ENCODE results near the gene TMTC4. TPM values are rescaled to one million over a fixed set of nuclear protein-coding genes. Genes with fewer than 3 reads are reported as not detected.

TMTC4 gene
- total RNA-seq, 1 donor from 2014 or later: 22.4 TPM

DNA sequence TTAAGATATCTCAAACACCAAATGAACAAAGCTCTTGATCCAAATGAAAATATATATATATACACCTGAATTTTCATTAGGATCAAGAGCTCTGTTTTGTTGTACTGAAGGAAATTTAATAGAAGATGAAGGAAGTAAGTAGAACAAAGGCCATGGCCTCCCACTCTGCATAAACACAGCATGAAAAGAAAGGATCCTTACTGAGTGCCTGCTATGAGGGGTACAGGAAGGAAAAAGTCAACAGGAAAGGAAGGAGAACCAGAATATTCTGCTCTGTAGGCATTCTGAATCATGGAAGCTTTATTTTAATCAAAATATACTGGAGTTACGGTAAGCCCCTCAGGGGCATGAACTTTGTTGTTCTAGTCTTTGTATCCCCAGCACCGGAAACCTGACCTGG lies 22.1 kb downstream of the TMTC4 start:
- Histone ChIP-seq H3K9ac (ENCODE audit: low read depth in 1 of 3, low read length in 3 of 3) (no peak overlapping the region), H3K36me3 (ENCODE audit: control insufficient read depth in 3 of 3, insufficient read depth in 3 of 3, low read length in 3 of 3) (peaks cover 0 to 14% (median 7%) of the 10 kb centered on the region in 3 donors), H3K4me3 (ENCODE audit: low read length in 3 of 3) (no peak overlapping the region), H3K4me1 (ENCODE audit: control insufficient read depth in 3 of 3, insufficient read depth in 3 of 3, low read length in 3 of 3) (peaks cover 5 to 9% (median 8%) of the 10 kb centered on the region in 3 donors), H3K27ac (ENCODE audit: low read depth, low read length) (no peak overlapping the region), H3K27me3 (ENCODE audit: control insufficient read depth in 3 of 3, insufficient read depth in 3 of 3, low read length in 3 of 3) (no peaks in the 10 kb centered on the region), H3K9me3 (ENCODE audit: control insufficient read depth in 3 of 3, low read length in 3 of 3) (no peaks in the 10 kb centered on the region)

DNA sequence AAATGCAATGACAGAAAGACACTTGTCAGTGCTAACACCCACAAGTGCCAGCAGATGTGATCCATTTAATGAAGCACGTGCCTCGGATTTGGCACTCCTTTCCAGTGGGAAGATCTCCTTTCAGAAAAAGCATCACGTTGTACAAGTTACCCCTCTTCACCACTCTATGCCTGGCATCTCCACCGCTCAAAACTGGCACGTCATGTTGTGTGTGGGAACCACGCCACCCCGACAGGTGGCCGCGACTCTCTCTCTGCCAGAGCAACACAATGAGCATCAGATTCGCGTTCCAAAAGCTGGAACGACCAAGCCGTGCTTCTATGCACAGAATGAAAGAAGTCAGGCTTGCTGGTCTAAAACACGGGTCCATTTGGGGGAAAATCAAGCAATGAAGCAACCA lies 24.3 kb downstream of the TMTC4 start:
- Histone ChIP-seq H3K27me3 (ENCODE audit: control insufficient read depth in 3 of 3, insufficient read depth in 3 of 3, low read length in 3 of 3) (no peaks in the 10 kb centered on the region), H3K36me3 (ENCODE audit: control insufficient read depth in 3 of 3, insufficient read depth in 3 of 3, low read length in 3 of 3) (peaks cover 0 to 7% (median 2%) of the 10 kb centered on the region in 3 donors), H3K4me3 (ENCODE audit: low read length in 3 of 3) (peak overlapping the region; percentile 16 to 41 (median 19)), H3K27ac (ENCODE audit: low read depth, low read length) (no peak overlapping the region), H3K9me3 (ENCODE audit: control insufficient read depth in 3 of 3, low read length in 3 of 3) (no peaks in the 10 kb centered on the region), H3K4me1 (ENCODE audit: control insufficient read depth in 3 of 3, insufficient read depth in 3 of 3, low read length in 3 of 3) (peaks cover 5 to 9% (median 8%) of the 10 kb centered on the region in 3 donors), H3K9ac (ENCODE audit: low read depth in 1 of 3, low read length in 3 of 3) (peak overlapping the region in 2 of 3 donors; percentile 8 to 33)

DNA sequence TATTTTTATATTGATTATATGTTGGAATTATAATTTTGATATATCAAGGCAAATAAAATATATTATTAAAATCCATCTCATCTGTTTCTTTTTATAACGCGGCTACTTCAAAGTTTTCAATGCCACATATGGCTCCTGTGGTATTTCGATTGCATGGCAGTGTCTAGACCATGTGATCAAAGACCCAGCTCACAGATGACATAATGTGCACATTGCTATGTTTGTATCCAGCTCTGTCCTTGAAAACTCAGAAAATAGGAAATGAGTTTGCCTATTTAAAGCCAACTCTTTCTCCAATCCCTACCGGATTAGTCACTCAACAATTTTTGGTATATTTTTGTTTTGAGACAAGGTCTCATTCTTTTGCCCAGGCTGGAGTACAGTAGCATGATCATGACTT lies 26.2 kb downstream of the TMTC4 start:
- no peaks in the 10 kb centered on the region for H3K27me3 ChIP-seq (ENCODE audit: control insufficient read depth in 3 of 3, insufficient read depth in 3 of 3, low read length in 3 of 3)
- no peak overlapping the region for H3K27ac ChIP-seq (ENCODE audit: low read depth, low read length)
- H3K4me1 ChIP-seq (ENCODE audit: control insufficient read depth in 3 of 3, insufficient read depth in 3 of 3, low read length in 3 of 3): peaks cover 5 to 9% (median 8%) of the 10 kb centered on the region in 3 donors
- no peaks in the 10 kb centered on the region for H3K9me3 ChIP-seq (ENCODE audit: control insufficient read depth in 3 of 3, low read length in 3 of 3)
- no peak overlapping the region for H3K9ac ChIP-seq (ENCODE audit: low read depth in 1 of 3, low read length in 3 of 3)
- no peak overlapping the region for H3K4me3 ChIP-seq (ENCODE audit: low read length in 3 of 3)
- peaks cover 0 to 2% (median under 1%) of the 10 kb centered on the region in 3 donors for H3K36me3 ChIP-seq (ENCODE audit: control insufficient read depth in 3 of 3, insufficient read depth in 3 of 3, low read length in 3 of 3)

DNA sequence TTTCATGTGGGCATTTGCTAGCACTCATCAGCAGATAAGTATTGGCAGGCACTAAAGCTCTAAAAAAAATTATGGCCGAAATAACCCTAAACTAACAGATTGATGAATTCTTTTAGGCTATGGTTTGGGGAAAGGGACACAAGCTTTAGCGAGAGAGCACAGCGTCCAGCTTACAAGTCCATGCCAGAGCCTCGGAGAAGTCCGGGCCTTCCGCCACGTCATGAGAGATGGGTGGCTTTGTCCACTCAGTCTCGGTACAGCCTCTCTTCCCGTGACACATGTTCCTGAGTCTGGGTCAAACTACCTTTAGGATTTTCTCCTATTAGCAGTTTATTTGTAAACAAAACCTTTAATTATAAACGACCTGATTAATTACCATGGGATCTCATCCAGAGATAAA lies 27.7 kb downstream of the TMTC4 start:
- Histone ChIP-seq H3K27me3 (ENCODE audit: control insufficient read depth in 3 of 3, insufficient read depth in 3 of 3, low read length in 3 of 3) (no peaks in the 10 kb centered on the region), H3K9ac (ENCODE audit: low read depth in 1 of 3, low read length in 3 of 3) (no peak overlapping the region), H3K36me3 (ENCODE audit: control insufficient read depth in 3 of 3, insufficient read depth in 3 of 3, low read length in 3 of 3) (peaks cover 1 to 8% (median 6%) of the 10 kb centered on the region in 3 donors), H3K4me1 (ENCODE audit: control insufficient read depth in 3 of 3, insufficient read depth in 3 of 3, low read length in 3 of 3) (peaks cover 5 to 9% (median 8%) of the 10 kb centered on the region in 3 donors), H3K27ac (ENCODE audit: low read depth, low read length) (no peak overlapping the region), H3K4me3 (ENCODE audit: low read length in 3 of 3) (no peak overlapping the region), H3K9me3 (ENCODE audit: control insufficient read depth in 3 of 3, low read length in 3 of 3) (no peaks in the 10 kb centered on the region)

DNA sequence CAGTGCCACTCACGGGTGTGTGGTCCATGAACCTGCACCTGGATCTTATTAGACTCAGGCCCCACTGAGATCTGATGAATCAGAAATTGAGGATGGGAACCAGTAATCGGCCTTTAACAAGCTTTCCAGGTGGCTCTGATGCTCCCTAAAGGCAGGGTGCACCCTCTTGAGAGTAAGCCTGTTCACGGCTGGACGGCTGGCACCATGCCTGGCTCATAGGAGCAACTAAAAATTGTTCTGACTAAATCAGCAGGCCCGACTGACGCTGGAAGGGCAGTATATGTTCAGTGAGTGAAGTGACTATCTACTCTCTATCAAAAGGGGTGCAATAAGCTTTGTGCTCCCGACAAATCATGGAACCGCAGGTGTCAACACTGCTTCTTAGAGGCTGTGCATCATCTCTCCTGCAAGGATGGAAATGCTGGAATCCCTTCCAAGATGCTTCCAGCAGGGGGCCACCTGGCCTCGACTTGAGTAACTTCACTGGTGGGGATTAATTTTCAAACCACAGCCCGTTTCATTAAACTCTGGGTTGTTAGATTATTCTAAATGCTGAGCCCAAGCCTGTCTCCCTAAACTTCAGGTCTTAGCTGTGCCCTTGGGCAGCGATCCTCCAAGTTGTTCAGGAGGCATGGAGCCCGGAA lies 28.4 kb downstream of the TMTC4 start:
- Histone ChIP-seq H3K4me1 (ENCODE audit: control insufficient read depth in 3 of 3, insufficient read depth in 3 of 3, low read length in 3 of 3) (peaks cover 5 to 9% (median 8%) of the 10 kb centered on the region in 3 donors), H3K4me3 (ENCODE audit: low read length in 3 of 3) (no peak overlapping the region), H3K27ac (ENCODE audit: low read depth, low read length) (no peak overlapping the region), H3K36me3 (ENCODE audit: control insufficient read depth in 3 of 3, insufficient read depth in 3 of 3, low read length in 3 of 3) (peaks cover 4 to 8% (median 6%) of the 10 kb centered on the region in 3 donors), H3K9ac (ENCODE audit: low read depth in 1 of 3, low read length in 3 of 3) (no peak overlapping the region), H3K9me3 (ENCODE audit: control insufficient read depth in 3 of 3, low read length in 3 of 3) (no peaks in the 10 kb centered on the region), H3K27me3 (ENCODE audit: control insufficient read depth in 3 of 3, insufficient read depth in 3 of 3, low read length in 3 of 3) (no peaks in the 10 kb centered on the region)

DNA sequence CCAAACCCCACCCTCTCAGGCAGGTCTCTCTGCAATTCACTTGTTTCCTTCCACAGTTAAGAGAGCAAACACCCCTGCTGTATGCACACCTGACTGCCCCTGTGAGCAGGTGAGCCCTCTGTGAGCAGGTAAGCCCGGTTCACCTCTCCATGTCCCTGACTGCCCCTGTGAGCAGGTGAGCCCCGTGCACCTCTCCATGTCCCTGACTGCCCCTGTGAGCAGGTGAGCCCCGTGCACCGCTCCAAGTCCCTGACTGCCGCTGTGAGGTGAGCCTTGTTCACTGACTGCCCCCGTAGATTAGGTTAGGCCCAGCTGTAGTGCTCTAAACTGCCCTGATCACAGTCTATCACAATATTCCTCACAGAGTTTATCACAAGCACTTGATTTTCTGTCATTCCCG lies 29.2 kb downstream of the TMTC4 start:
- Histone ChIP-seq H3K27ac (ENCODE audit: low read depth, low read length) (no peak overlapping the region), H3K4me3 (ENCODE audit: low read length in 3 of 3) (no peak overlapping the region), H3K27me3 (ENCODE audit: control insufficient read depth in 3 of 3, insufficient read depth in 3 of 3, low read length in 3 of 3) (no peaks in the 10 kb centered on the region), H3K36me3 (ENCODE audit: control insufficient read depth in 3 of 3, insufficient read depth in 3 of 3, low read length in 3 of 3) (peaks cover 6 to 8% (median 6%) of the 10 kb centered on the region in 3 donors), H3K9me3 (ENCODE audit: control insufficient read depth in 3 of 3, low read length in 3 of 3) (no peaks in the 10 kb centered on the region), H3K9ac (ENCODE audit: low read depth in 1 of 3, low read length in 3 of 3) (no peak overlapping the region), H3K4me1 (ENCODE audit: control insufficient read depth in 3 of 3, insufficient read depth in 3 of 3, low read length in 3 of 3) (peaks cover under 1 to 4% (median 3%) of the 10 kb centered on the region in 3 donors)

DNA sequence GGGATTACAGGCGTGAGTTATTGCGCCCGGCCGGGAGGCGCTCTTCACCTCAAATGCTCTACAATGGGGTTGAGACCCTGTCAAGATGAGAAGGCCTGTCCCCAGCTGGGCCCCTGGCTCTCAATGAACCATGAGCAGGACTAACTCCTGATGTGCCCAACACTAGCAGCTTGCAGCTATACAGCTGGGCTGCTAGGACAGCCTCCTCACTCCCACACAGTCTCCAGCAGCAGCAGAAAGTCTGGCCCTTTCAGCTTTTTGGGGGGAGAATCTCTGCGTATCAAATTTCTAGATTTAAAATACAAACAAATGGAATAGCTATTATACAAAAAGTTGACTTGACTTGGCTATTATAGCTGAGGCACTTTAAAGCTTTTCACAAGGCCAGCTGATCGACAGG lies 30.2 kb downstream of the TMTC4 start:
- H3K9ac ChIP-seq (ENCODE audit: low read depth in 1 of 3, low read length in 3 of 3): no peak overlapping the region
- no peaks in the 10 kb centered on the region for H3K9me3 ChIP-seq (ENCODE audit: control insufficient read depth in 3 of 3, low read length in 3 of 3)
- H3K36me3 ChIP-seq (ENCODE audit: control insufficient read depth in 3 of 3, insufficient read depth in 3 of 3, low read length in 3 of 3): peaks cover 6 to 8% (median 6%) of the 10 kb centered on the region in 3 donors
- H3K4me3 ChIP-seq (ENCODE audit: low read length in 3 of 3): no peak overlapping the region
- H3K27ac ChIP-seq (ENCODE audit: low read depth, low read length): no peak overlapping the region
- H3K4me1 ChIP-seq (ENCODE audit: control insufficient read depth in 3 of 3, insufficient read depth in 3 of 3, low read length in 3 of 3): no peaks in the 10 kb centered on the region
- H3K27me3 ChIP-seq (ENCODE audit: control insufficient read depth in 3 of 3, insufficient read depth in 3 of 3, low read length in 3 of 3): no peaks in the 10 kb centered on the region

DNA sequence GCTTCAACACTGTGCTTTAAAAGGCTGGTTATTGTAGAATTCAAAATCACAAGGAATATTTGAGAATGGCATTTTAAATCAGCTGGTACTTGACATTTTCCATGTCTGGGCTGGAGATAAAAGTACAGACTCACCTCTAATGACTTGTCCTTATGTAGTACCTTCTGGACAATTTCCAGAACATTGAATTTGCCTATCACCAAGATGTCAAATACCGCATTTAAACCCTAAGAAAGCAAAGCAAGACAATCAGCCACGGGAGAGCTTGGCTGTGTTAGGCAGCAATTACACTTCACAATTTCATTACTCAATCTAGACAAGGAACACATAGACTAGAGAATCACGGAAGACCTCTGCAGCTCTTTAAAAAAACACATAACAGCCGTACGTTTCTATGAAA lies 36.8 kb downstream of the TMTC4 start:
- Histone ChIP-seq H3K9me3 (ENCODE audit: control insufficient read depth in 3 of 3, low read length in 3 of 3) (no peaks in the 10 kb centered on the region), H3K27ac (ENCODE audit: low read depth, low read length) (no peak overlapping the region), H3K9ac (ENCODE audit: low read depth in 1 of 3, low read length in 3 of 3) (no peak overlapping the region), H3K27me3 (ENCODE audit: control insufficient read depth in 3 of 3, insufficient read depth in 3 of 3, low read length in 3 of 3) (no peaks in the 10 kb centered on the region), H3K36me3 (ENCODE audit: control insufficient read depth in 3 of 3, insufficient read depth in 3 of 3, low read length in 3 of 3) (peaks cover 15 to 40% (median 16%) of the 10 kb centered on the region in 3 donors), H3K4me3 (ENCODE audit: low read length in 3 of 3) (no peak overlapping the region), H3K4me1 (ENCODE audit: control insufficient read depth in 3 of 3, insufficient read depth in 3 of 3, low read length in 3 of 3) (no peaks in the 10 kb centered on the region)

DNA sequence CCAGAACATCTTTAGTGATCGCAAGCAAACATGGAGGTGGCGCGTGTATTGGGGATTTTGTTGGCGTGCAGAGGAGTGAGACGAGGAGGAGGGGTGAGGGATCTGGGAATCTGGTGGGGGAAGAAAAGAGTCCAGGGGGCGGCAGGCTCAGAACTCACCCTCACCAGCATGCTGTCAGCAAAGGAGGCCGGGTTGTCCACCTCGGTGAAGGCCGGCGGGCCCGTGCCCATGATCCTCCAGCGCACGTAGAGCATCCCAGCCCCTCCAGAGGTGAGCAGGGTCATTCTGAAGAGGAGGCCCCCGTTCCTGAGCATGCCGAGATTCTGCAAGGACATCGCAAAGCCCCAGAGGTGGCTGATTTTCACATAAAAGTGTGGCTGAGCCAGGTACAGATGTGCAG lies 37.2 kb downstream of the TMTC4 start:
- no peak overlapping the region for H3K9ac ChIP-seq (ENCODE audit: low read depth in 1 of 3, low read length in 3 of 3)
- H3K4me1 ChIP-seq (ENCODE audit: control insufficient read depth in 3 of 3, insufficient read depth in 3 of 3, low read length in 3 of 3): no peaks in the 10 kb centered on the region
- no peaks in the 10 kb centered on the region for H3K27me3 ChIP-seq (ENCODE audit: control insufficient read depth in 3 of 3, insufficient read depth in 3 of 3, low read length in 3 of 3)
- no peaks in the 10 kb centered on the region for H3K9me3 ChIP-seq (ENCODE audit: control insufficient read depth in 3 of 3, low read length in 3 of 3)
- no peak overlapping the region for H3K4me3 ChIP-seq (ENCODE audit: low read length in 3 of 3)
- peaks cover 12 to 42% (median 15%) of the 10 kb centered on the region in 3 donors for H3K36me3 ChIP-seq (ENCODE audit: control insufficient read depth in 3 of 3, insufficient read depth in 3 of 3, low read length in 3 of 3)
- H3K27ac ChIP-seq (ENCODE audit: low read depth, low read length): no peak overlapping the region

DNA sequence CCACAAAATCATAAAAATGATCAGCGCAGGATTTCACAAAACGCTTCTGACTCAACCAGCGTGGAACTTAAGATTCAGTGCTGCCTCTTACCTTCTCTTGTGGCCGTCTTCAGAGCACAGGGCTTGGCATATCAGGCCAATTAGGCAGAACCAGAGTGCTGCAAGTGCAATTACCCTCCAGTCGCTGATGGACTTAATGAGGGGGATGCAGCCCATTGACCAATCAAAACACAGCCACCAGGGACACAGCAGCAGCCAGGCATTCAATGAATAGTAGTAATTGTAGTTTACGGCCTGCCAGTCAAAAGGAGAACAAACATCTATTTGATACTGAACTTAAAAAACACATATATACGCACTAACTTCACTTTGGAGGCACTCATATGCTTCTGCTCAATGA lies 38.2 kb downstream of the TMTC4 start:
- no peaks in the 10 kb centered on the region for H3K4me1 ChIP-seq (ENCODE audit: control insufficient read depth in 3 of 3, insufficient read depth in 3 of 3, low read length in 3 of 3)
- no peak overlapping the region for H3K9ac ChIP-seq (ENCODE audit: low read depth in 1 of 3, low read length in 3 of 3)
- no peaks in the 10 kb centered on the region for H3K9me3 ChIP-seq (ENCODE audit: control insufficient read depth in 3 of 3, low read length in 3 of 3)
- peaks cover 8 to 41% (median 10%) of the 10 kb centered on the region in 3 donors for H3K36me3 ChIP-seq (ENCODE audit: control insufficient read depth in 3 of 3, insufficient read depth in 3 of 3, low read length in 3 of 3)
- no peak overlapping the region for H3K4me3 ChIP-seq (ENCODE audit: low read length in 3 of 3)
- no peaks in the 10 kb centered on the region for H3K27me3 ChIP-seq (ENCODE audit: control insufficient read depth in 3 of 3, insufficient read depth in 3 of 3, low read length in 3 of 3)
- H3K27ac ChIP-seq (ENCODE audit: low read depth, low read length): no peak overlapping the region

Measured in skeletal muscle tissue (tissue), 4 donors.